Activated naive CD4-positive, alpha-beta T cell treated with anti-CD3 and anti-CD28 coated beads for 36 hours (primary cell): Measurements from ENCODE around the gene TKFC. TPM values are rescaled to one million over a fixed set of nuclear protein-coding genes. Genes with fewer than 3 reads are reported as not detected.

Experiments used
- CTCF ChIA-PET: fragments of 350-600 bp; sonication (Branson Sonifier 250); formaldehyde crosslinking; loops from one replicate; lab custom pipeline; 2021; ENCODE audit warnings: antibody characterized with exemption; lab: Charles Lee
- DNase-seq: peaks from one replicate; pipeline ENCODE4 v3.0.0-alpha.2; 2020
- H3K27ac Mint-ChIP-seq: one replicate; pipeline ENCODE4 v1.8.0; 2021; ENCODE audit warnings: mild to moderate bottlenecking, mixed read lengths
- H3K27me3 Mint-ChIP-seq: one replicate; pipeline ENCODE4 v1.8.0; 2021; ENCODE audit warnings: low read depth, mixed read lengths
- H3K36me3 Mint-ChIP-seq: one replicate; pipeline ENCODE4 v1.8.0; 2021; ENCODE audit warnings: low read depth, mixed read lengths
- H3K4me1 Mint-ChIP-seq: one replicate; pipeline ENCODE4 v1.8.0; 2021; ENCODE audit warnings: low read depth, mixed read lengths
- H3K4me3 Mint-ChIP-seq: one replicate; pipeline ENCODE4 v1.8.0; 2021; ENCODE audit warnings: mild to moderate bottlenecking, moderate library complexity, mixed read lengths
- H3K9me3 Mint-ChIP-seq: one replicate; pipeline ENCODE4 v1.8.0; 2021; ENCODE audit warnings: mixed read lengths
- intact Hi-C: fragments of 100-400 bp; cut with micrococcal nuclease; formaldehyde crosslinking; loops from one replicate; pipeline ENCODE4 v1.15.1; 2023
- total RNA-seq, 2 experiments: library from RNA; stranded (reverse); gene quantifications; one replicate each; pipeline ENCODE4 v1.2.3, GENCODE V29; 2021

The TKFC gene
- total RNA-seq, 2 experiments from 2014 or later: 146 to 154 TPM

GRCh38 chr11:61327669-61328071 lies 5.4 kb upstream of the TKFC start:
- no peaks in the 10 kb centered on the region for H3K9me3 Mint-ChIP-seq
- no peak for DNase-seq
- intact Hi-C loops: no loop called here
- peaks cover 64% of the 10 kb centered on the region for H3K36me3 Mint-ChIP-seq
- peaks cover 44% of the 10 kb centered on the region for H3K4me1 Mint-ChIP-seq
- H3K4me3 Mint-ChIP-seq: no peak overlapping the region
- H3K27me3 Mint-ChIP-seq: no peaks in the 10 kb centered on the region
- CTCF ChIA-PET: interaction anchor here (0.6 to 2.7 kb wide), 5 partner anchors 8 to 120 kb away, joined by 3 to 14 read pairs (median 5); no protein-coding TSS in a partner anchor
- H3K27ac Mint-ChIP-seq: no peak overlapping the region

- Mint-ChIP-seq H3K9me3 (no peaks in the 10 kb centered on the region), H3K27me3 (no peaks in the 10 kb centered on the region), H3K36me3 (peaks cover 61% of the 10 kb centered on the region), H3K4me1 (peaks cover 44% of the 10 kb centered on the region), H3K27ac (no peak overlapping the region), H3K4me3 (no peak overlapping the region)
- no peak for DNase-seq
- intact Hi-C loops: no loop called here
- CTCF ChIA-PET: interaction anchor here (1.8 to 2.7 kb wide), 2 partner anchors 8 to 57 kb away, joined by 10 to 14 read pairs; no protein-coding TSS in a partner anchor
Observed at GRCh38 chr11:61328351-61328750, 4.7 kb upstream of the TKFC start.

- Mint-ChIP-seq H3K36me3 (peaks cover 52% of the 10 kb centered on the region), H3K27me3 (no peaks in the 10 kb centered on the region)
Observed at GRCh38 chr11:61329871-61330270, 3.2 kb upstream of the TKFC start.

GRCh38 chr11:61331651-61332050 lies 1.4 kb upstream of the TKFC start:
- Mint-ChIP-seq H3K4me1 (peaks cover 74% of the 10 kb centered on the region), H3K36me3 (peaks cover 43% of the 10 kb centered on the region), H3K4me3 (peak overlapping the region; percentile 96), H3K27me3 (no peaks in the 10 kb centered on the region), H3K27ac (peak overlapping the region; percentile 84), H3K9me3 (no peaks in the 10 kb centered on the region)
- CTCF ChIA-PET: interaction anchor here (0.6 to 1.7 kb wide), 3 partner anchors 54 to 617 kb away, joined by 3 to 12 read pairs (median 3); no protein-coding TSS in a partner anchor
- intact Hi-C loops: loop anchor here (2.0 to 10.0 kb wide), 3 partner anchors 37 to 417 kb away; partner anchors contain the start of genes TMEM109 and VWCE
- no peak for DNase-seq

More at GRCh38 chr11:61329871-61330270, 3.2 kb upstream of the TKFC start:
- Mint-ChIP-seq H3K4me1 (peaks cover 58% of the 10 kb centered on the region), H3K27ac (no peak overlapping the region), H3K4me3 (no peak overlapping the region), H3K9me3 (no peaks in the 10 kb centered on the region)
- intact Hi-C loops: loop anchor here (10.0 kb wide), 1 partner anchor 305 kb away; no protein-coding TSS in a partner anchor
- no peak for DNase-seq
- CTCF ChIA-PET: no interaction called here

GRCh38 chr11:61332281-61332796 lies 689 bp upstream of the TKFC start:
- peak; percentile 10 for DNase-seq
- H3K4me3 Mint-ChIP-seq: peak overlapping the region; percentile 96
- H3K27me3 Mint-ChIP-seq: no peaks in the 10 kb centered on the region
- CTCF ChIA-PET: interaction anchor here (0.6 to 1.7 kb wide), 3 partner anchors 53 to 616 kb away, joined by 3 to 12 read pairs (median 3); no protein-coding TSS in a partner anchor
- H3K27ac Mint-ChIP-seq: peak overlapping the region; percentile 84
- intact Hi-C loops: loop anchor here (2.0 to 10.0 kb wide), 3 partner anchors 38 to 418 kb away; partner anchors contain the start of genes TMEM109 and VWCE
- no peaks in the 10 kb centered on the region for H3K9me3 Mint-ChIP-seq
- H3K4me1 Mint-ChIP-seq: peaks cover 79% of the 10 kb centered on the region
- H3K36me3 Mint-ChIP-seq: peaks cover 45% of the 10 kb centered on the region

- Mint-ChIP-seq H3K4me3 (peak overlapping the region; percentile 96), H3K27me3 (no peaks in the 10 kb centered on the region), H3K4me1 (peaks cover 68% of the 10 kb centered on the region), H3K36me3 (peaks cover 42% of the 10 kb centered on the region), H3K9me3 (no peaks in the 10 kb centered on the region), H3K27ac (peak overlapping the region; percentile 94)
- no peak for DNase-seq
- intact Hi-C loops: loop anchor here (1.0 to 10.0 kb wide), 6 partner anchors 29 to 419 kb away; partner anchors contain the start of genes SDHAF2, TMEM109, TMEM138 and VPS37C
- CTCF ChIA-PET: interaction anchor here (1.0 to 9.2 kb wide), 8 partner anchors 22 to 235 kb away, joined by 4 to 243 read pairs (median 8); partner anchors contain the start of genes CYB561A3, TMEM138 and TMEM216
Observed at GRCh38 chr11:61333550-61334433, 764 bp downstream of the TKFC start.

GRCh38 chr11:61334434-61335354 lies 1.7 kb downstream of the TKFC start:
- H3K9me3 Mint-ChIP-seq: no peaks in the 10 kb centered on the region
- CTCF ChIA-PET: interaction anchor here (1.0 to 9.2 kb wide), 10 partner anchors 20 to 234 kb away, joined by 4 to 243 read pairs (median 24); partner anchors contain the start of genes CYB561A3, TMEM138 and TMEM216
- intact Hi-C loops: loop anchor here (10.0 kb wide), 1 partner anchor 310 kb away; no protein-coding TSS in a partner anchor
- peak overlapping the region; percentile 96 for H3K4me3 Mint-ChIP-seq
- H3K27me3 Mint-ChIP-seq: no peaks in the 10 kb centered on the region
- peak overlapping the region; percentile 94 for H3K27ac Mint-ChIP-seq
- H3K4me1 Mint-ChIP-seq: peaks cover 62% of the 10 kb centered on the region
- DNase-seq: no peak
- peaks cover 38% of the 10 kb centered on the region for H3K36me3 Mint-ChIP-seq

GRCh38 chr11:61335355-61335710 lies 2.3 kb downstream of the TKFC start:
- Mint-ChIP-seq H3K27ac (peak overlapping the region; percentile 65), H3K4me3 (no peak overlapping the region), H3K27me3 (no peaks in the 10 kb centered on the region), H3K4me1 (peaks cover 55% of the 10 kb centered on the region), H3K36me3 (peaks cover 32% of the 10 kb centered on the region), H3K9me3 (no peaks in the 10 kb centered on the region)
- intact Hi-C loops: loop anchor here (10.0 kb wide), 1 partner anchor 311 kb away; no protein-coding TSS in a partner anchor
- CTCF ChIA-PET: interaction anchor here (0.8 to 9.2 kb wide), 19 partner anchors 8 to 177 kb away, joined by 3 to 243 read pairs (median 10); partner anchors contain the start of genes CPSF7, CYB561A3, SDHAF2 and TMEM138
- no peak for DNase-seq

- peak; percentile 86 for DNase-seq
- Mint-ChIP-seq H3K27me3 (no peaks in the 10 kb centered on the region), H3K4me1 (peaks cover 47% of the 10 kb centered on the region), H3K36me3 (peaks cover 29% of the 10 kb centered on the region), H3K27ac (peak overlapping the region; percentile 90), H3K9me3 (no peaks in the 10 kb centered on the region), H3K4me3 (no peak overlapping the region)
- CTCF ChIA-PET: interaction anchor here (0.6 to 9.2 kb wide), 40 partner anchors 9 to 592 kb away, joined by 3 to 243 read pairs (median 4); partner anchors contain the start of genes CPSF7, CYB561A3, LRRC10B and SDHAF2
- intact Hi-C loops: loop anchor here (1.0 to 10.0 kb wide), 7 partner anchors 49 to 312 kb away; partner anchors contain the start of gene TMEM216
Observed at GRCh38 chr11:61336171-61336935, 3.3 kb downstream of the TKFC start.

- Mint-ChIP-seq H3K4me1 (peaks cover 35% of the 10 kb centered on the region), H3K27me3 (no peaks in the 10 kb centered on the region), H3K9me3 (no peaks in the 10 kb centered on the region), H3K4me3 (no peak overlapping the region), H3K27ac (no peak overlapping the region), H3K36me3 (peaks cover 26% of the 10 kb centered on the region)
- no peak for DNase-seq
- intact Hi-C loops: loop anchor here (2.0 to 10.0 kb wide), 2 partner anchors 301 to 313 kb away; no protein-coding TSS in a partner anchor
- CTCF ChIA-PET: interaction anchor here (1.9 to 9.2 kb wide), 5 partner anchors 17 to 86 kb away, joined by 5 to 243 read pairs (median 60); partner anchors contain the start of genes CYB561A3, TMEM138 and TMEM216
Observed at GRCh38 chr11:61337706-61338470, 4.9 kb downstream of the TKFC start.
